SU-DHL-6 (cell line): Measurements from ENCODE around the gene EEF2K.

Source experiments
- EZH2phosphoT487 ChIP-seq: fragments of 200-600 bp; sonication (generic), shearing (Covaris generic); conservative IDR thresholded peaks from 2 replicates; pipeline ENCODE4 v1.6.1; 2018; ENCODE audit warnings: mild to moderate bottlenecking, antibody characterized with exemption, low read length, moderate library complexity, mixed read lengths
- TF ChIP-seq, protein P1 (sequence below): fragments of 200-600 bp; sonication (generic); IDR thresholded peaks from one replicate; pipeline ENCODE4 v1.5.1; 2017; ENCODE audit warnings: antibody characterized with exemption, mild to moderate bottlenecking, low read length, moderate library complexity; ENCODE audit not compliant: insufficient read depth, poor library complexity, severe bottlenecking

- TF ChIP-seq, protein P1, sequence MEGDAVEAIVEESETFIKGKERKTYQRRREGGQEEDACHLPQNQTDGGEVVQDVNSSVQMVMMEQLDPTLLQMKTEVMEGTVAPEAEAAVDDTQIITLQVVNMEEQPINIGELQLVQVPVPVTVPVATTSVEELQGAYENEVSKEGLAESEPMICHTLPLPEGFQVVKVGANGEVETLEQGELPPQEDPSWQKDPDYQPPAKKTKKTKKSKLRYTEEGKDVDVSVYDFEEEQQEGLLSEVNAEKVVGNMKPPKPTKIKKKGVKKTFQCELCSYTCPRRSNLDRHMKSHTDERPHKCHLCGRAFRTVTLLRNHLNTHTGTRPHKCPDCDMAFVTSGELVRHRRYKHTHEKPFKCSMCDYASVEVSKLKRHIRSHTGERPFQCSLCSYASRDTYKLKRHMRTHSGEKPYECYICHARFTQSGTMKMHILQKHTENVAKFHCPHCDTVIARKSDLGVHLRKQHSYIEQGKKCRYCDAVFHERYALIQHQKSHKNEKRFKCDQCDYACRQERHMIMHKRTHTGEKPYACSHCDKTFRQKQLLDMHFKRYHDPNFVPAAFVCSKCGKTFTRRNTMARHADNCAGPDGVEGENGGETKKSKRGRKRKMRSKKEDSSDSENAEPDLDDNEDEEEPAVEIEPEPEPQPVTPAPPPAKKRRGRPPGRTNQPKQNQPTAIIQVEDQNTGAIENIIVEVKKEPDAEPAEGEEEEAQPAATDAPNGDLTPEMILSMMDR, result no peak
- no peak for TF ChIP-seq EZH2phosphoT487
Observed at GRCh38 chr16:22193063-22193411, 13.0 kb upstream of the EEF2K start.
